ENCODE measurements around the gene NDUFA8.

- no peak for TF ChIP-seq CTCF (IDR thresholded peaks at IDR 0.05; ENCODE audit: low read depth, low read length)
- no peak for TF ChIP-seq MAX (IDR thresholded peaks at IDR 0.05; ENCODE audit: low read depth, low read length)
Observed at GRCh38 chr9:122173670-122174069, 14.1 kb upstream of the NDUFA8 start.
